ENCODE data around the gene CSRP1.
"Not testable (repeated sequence)": the region's sequence is repeated elsewhere in the genome, so short reads cannot be mapped to it uniquely, and the experiment has no call there.

Gene CSRP1

DNA sequence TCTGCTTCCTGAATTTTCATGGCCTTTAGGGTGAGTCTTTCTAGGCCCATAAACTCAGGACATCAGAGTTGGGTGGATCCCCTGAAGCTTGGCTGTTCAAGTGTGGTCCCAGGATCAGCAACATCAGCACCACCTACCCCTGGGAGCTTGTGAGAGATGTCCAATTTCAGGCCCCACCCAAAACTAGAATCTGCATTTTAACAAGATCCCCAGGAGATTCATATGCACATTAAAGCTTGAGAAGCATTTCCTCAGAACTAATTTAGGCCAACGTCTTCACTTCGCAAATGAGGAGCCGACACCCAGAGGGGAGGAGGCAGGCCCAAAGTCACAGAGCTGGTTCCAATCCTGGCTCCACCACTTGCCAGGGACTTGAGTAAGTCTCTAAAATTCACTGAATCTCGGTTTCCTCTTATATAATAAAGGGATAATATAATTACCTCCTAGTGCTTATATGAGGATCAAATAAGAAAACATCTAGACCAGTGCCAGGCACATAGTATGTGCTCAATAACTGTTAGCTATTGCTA, 27.7 kb downstream of the CSRP1 start:
- Histone ChIP-seq H3K9me2 (replicated peaks; ENCODE audit: control insufficient read depth, low read length) (no peaks in the 10 kb centered on the region), H3K79me2 (ENCODE audit: control insufficient read depth, low read length) (no peaks in the 10 kb centered on the region), H3K27ac (ENCODE audit: low read depth, low read length) (no peak overlapping the region), H3F3A (ENCODE audit: control insufficient read depth, insufficient read depth) (peaks cover 6% of the 10 kb centered on the region), H3K9me3 (ENCODE audit: control insufficient read depth, insufficient read depth, low read length) (no peaks in the 10 kb centered on the region), H3K27me3 (ENCODE audit: control insufficient read depth, low read length) (peaks cover 23% of the 10 kb centered on the region), H3K36me3 (ENCODE audit: control insufficient read depth, low read length) (0 out of 2 replicates have a peak, but pooled peaks cover 3% of the 10 kb centered on the region), H3K4me3 (ENCODE audit: low read length) (no peak overlapping the region), H4K20me1 (ENCODE audit: control insufficient read depth, insufficient read depth, low read depth, low read length) (no peaks in the 10 kb centered on the region), H3K4me2 (ENCODE audit: low read length) (no peak overlapping the region), H3K4me1 (ENCODE audit: control insufficient read depth, low read length) (peaks cover 32% of the 10 kb centered on the region)
- TF ChIP-seq, protein P1, sequence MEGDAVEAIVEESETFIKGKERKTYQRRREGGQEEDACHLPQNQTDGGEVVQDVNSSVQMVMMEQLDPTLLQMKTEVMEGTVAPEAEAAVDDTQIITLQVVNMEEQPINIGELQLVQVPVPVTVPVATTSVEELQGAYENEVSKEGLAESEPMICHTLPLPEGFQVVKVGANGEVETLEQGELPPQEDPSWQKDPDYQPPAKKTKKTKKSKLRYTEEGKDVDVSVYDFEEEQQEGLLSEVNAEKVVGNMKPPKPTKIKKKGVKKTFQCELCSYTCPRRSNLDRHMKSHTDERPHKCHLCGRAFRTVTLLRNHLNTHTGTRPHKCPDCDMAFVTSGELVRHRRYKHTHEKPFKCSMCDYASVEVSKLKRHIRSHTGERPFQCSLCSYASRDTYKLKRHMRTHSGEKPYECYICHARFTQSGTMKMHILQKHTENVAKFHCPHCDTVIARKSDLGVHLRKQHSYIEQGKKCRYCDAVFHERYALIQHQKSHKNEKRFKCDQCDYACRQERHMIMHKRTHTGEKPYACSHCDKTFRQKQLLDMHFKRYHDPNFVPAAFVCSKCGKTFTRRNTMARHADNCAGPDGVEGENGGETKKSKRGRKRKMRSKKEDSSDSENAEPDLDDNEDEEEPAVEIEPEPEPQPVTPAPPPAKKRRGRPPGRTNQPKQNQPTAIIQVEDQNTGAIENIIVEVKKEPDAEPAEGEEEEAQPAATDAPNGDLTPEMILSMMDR (IDR thresholded peaks at IDR 0.05; ENCODE audit: low read depth, low read length, poor library complexity, severe bottlenecking) = no peak
- TF ChIP-seq EZH2phosphoT487 (IDR thresholded peaks at IDR 0.05; ENCODE audit: borderline replicate concordance, low read length) = no peak

DNA sequence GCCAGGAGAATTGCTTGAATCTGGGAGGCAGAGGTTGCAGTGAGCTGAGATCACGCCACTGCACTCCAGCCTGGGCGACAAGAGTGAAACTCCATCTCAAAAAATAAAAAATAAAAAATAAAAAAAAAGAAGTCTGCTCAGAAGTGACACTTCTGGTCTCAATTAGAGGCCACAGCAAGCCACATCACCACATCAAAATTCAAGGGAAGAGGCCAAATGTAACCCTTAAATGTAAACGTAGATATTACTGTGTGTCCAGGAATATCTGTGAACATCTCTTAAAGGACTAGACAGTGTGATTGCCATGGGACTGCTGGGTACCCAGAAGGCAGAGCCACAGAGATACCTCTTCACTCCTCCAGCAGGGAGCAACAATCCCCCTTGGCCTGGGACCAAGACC, 28.3 kb downstream of the CSRP1 start:
- Histone ChIP-seq H3K4me1 (ENCODE audit: control insufficient read depth, low read length) (peaks cover 32% of the 10 kb centered on the region), H3K27me3 (ENCODE audit: control insufficient read depth, low read length) (peaks cover 26% of the 10 kb centered on the region)
- not testable (repeated sequence) for H3K4me3 ChIP-seq (ENCODE audit: low read length); H3K36me3 ChIP-seq (ENCODE audit: control insufficient read depth, low read length); H3K9me3 ChIP-seq (ENCODE audit: control insufficient read depth, insufficient read depth, low read length); H3K4me2 ChIP-seq (ENCODE audit: low read length); H3K79me2 ChIP-seq (ENCODE audit: control insufficient read depth, low read length); H3K27ac ChIP-seq (ENCODE audit: low read depth, low read length); H3K9me2 ChIP-seq (replicated peaks; ENCODE audit: control insufficient read depth, low read length); H4K20me1 ChIP-seq (ENCODE audit: control insufficient read depth, insufficient read depth, low read depth, low read length); H3F3A ChIP-seq (ENCODE audit: control insufficient read depth, insufficient read depth)

DNA sequence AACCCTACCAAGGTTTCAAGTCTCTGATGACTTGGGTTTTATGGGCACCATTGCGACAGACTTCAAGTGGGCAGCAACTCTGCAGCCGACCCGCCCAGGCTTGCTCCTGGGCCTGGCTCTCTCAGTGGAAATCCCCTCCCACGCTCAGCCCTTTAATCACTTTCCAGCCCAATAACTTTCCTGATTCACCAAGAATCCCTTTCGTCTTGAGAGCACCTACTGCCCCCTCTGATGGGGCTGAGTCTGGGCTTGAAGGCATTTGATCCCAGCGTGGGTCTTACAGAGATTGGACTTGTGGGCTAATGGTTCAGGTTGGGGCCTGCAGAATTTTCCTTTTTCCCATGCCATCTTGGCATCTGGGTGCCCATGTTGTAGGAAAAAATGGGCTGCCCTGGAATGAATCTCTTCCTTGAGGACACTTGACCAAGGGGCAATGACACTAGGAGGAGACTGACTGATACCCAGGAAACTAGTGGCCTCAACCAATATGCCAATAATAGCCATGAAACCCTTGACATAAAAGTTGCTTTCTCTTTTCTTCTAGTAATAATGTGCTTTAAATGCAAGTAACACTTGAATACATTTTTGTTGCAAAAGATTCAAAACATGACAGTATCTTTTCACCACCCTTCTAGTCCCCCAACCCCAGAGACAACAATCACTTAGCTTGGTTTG, 30.1 kb downstream of the CSRP1 start:
- Histone ChIP-seq H3K9me3 (ENCODE audit: control insufficient read depth, insufficient read depth, low read length) (no peaks in the 10 kb centered on the region), H3K4me1 (ENCODE audit: control insufficient read depth, low read length) (peaks cover 25% of the 10 kb centered on the region), H3F3A (ENCODE audit: control insufficient read depth, insufficient read depth) (peaks cover 6% of the 10 kb centered on the region), H3K27ac (ENCODE audit: low read depth, low read length) (no peak overlapping the region), H3K27me3 (ENCODE audit: control insufficient read depth, low read length) (peaks cover 28% of the 10 kb centered on the region), H3K4me3 (ENCODE audit: low read length) (no peak overlapping the region), H3K4me2 (ENCODE audit: low read length) (no peak overlapping the region), H4K20me1 (ENCODE audit: control insufficient read depth, insufficient read depth, low read depth, low read length) (no peaks in the 10 kb centered on the region), H3K79me2 (ENCODE audit: control insufficient read depth, low read length) (no peaks in the 10 kb centered on the region), H3K9me2 (replicated peaks; ENCODE audit: control insufficient read depth, low read length) (no peaks in the 10 kb centered on the region), H3K36me3 (ENCODE audit: control insufficient read depth, low read length) (no peaks in the 10 kb centered on the region)
- TF ChIP-seq EZH2phosphoT487 (IDR thresholded peaks at IDR 0.05; ENCODE audit: borderline replicate concordance, low read length) = no peak
- TF ChIP-seq, protein P1 (IDR thresholded peaks at IDR 0.05; ENCODE audit: low read depth, low read length, poor library complexity, severe bottlenecking) = no peak

DNA sequence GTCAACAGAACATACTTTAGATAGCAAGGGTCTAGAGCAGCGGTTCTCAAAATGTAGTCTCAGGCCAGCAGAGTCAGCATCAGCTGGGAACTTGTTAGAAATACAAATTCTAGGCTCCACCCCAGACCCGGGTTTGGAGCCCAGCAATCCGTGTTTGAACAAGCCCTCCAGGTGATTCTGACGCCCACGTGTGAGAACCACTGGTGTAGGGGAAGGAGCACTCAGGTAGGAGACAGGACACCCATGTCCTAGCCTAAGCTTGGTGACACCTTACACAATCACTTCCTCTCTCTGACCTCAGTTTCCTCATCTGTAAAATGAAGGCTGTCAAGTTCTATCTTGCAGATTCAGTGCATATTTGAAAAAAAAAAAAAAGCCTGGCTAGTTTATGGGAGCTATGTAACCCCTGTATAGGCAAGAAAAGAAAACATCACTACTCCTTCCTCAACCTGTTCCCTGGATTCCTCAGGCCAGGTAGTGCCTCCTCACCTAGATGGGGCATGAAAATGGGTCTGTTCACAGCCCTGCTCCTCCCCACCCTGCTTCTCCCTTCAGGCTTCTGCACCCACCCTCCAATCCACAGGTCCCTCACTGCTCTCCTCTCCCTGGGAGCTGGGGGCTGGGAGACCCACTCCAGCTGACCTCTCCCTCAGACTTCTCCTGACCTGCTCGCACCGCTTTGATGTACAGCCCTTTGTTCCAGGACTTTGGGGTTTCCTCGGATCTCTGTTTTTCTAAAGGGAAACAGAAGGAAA, 30.8 kb downstream of the CSRP1 start:
- Histone ChIP-seq H3K79me2 (ENCODE audit: control insufficient read depth, low read length) (no peaks in the 10 kb centered on the region), H3K36me3 (ENCODE audit: control insufficient read depth, low read length) (no peaks in the 10 kb centered on the region), H3K4me1 (ENCODE audit: control insufficient read depth, low read length) (peaks cover 17% of the 10 kb centered on the region), H3K9me3 (ENCODE audit: control insufficient read depth, insufficient read depth, low read length) (no peaks in the 10 kb centered on the region), H3K9me2 (replicated peaks; ENCODE audit: control insufficient read depth, low read length) (no peaks in the 10 kb centered on the region), H4K20me1 (ENCODE audit: control insufficient read depth, insufficient read depth, low read depth, low read length) (no peaks in the 10 kb centered on the region), H3K27ac (ENCODE audit: low read depth, low read length) (no peak overlapping the region), H3K4me2 (ENCODE audit: low read length) (no peak overlapping the region), H3K27me3 (ENCODE audit: control insufficient read depth, low read length) (peaks cover 23% of the 10 kb centered on the region), H3K4me3 (ENCODE audit: low read length) (no peak overlapping the region), H3F3A (ENCODE audit: control insufficient read depth, insufficient read depth) (peaks cover 6% of the 10 kb centered on the region)
- TF ChIP-seq EZH2phosphoT487 (IDR thresholded peaks at IDR 0.05; ENCODE audit: borderline replicate concordance, low read length) = no peak
- TF ChIP-seq, protein P1 (IDR thresholded peaks at IDR 0.05; ENCODE audit: low read depth, low read length, poor library complexity, severe bottlenecking) = no peak
